Activated T-cell treated with anti-CD3 and anti-CD28 coated beads, Interleukin-2, amount 50 U/mL, for 24 hours (primary cell): ENCODE data around the gene IFT122.
A peak's percentile ranks its signal among the peaks of the same experiment; 100 is the strongest.
"Not testable (repeated sequence)": the region's sequence is repeated elsewhere in the genome, so short reads cannot be mapped to it uniquely, and the experiment has no call there.

Experiments used
- DNase-seq: peaks from one replicate; pipeline ENCODE4 v3.0.0-alpha.2; 2020
- H3K27ac Mint-ChIP-seq: 2 replicates; pipeline ENCODE4 v1.8.0; 2020; ENCODE audit warnings: mild to moderate bottlenecking, mixed read lengths
- H3K27me3 Mint-ChIP-seq: 2 replicates; pipeline ENCODE4 v1.8.0; 2020; ENCODE audit warnings: mixed read lengths
- H3K36me3 Mint-ChIP-seq: 2 replicates; pipeline ENCODE4 v1.8.0; 2020; ENCODE audit warnings: low read depth, mixed read lengths
- H3K4me1 Mint-ChIP-seq: 2 replicates; pipeline ENCODE4 v1.8.0; 2020; ENCODE audit warnings: low read depth, mixed read lengths
- H3K4me3 Mint-ChIP-seq: 2 replicates; pipeline ENCODE4 v1.8.0; 2020; ENCODE audit warnings: mild to moderate bottlenecking, moderate library complexity, mixed read lengths
- H3K9me3 Mint-ChIP-seq: 2 replicates; pipeline ENCODE4 v1.8.0; 2020; ENCODE audit warnings: mixed read lengths

The IFT122 gene

GRCh38 chr3:129499604-129500333 lies 59.7 kb downstream of the IFT122 start:
- H3K4me3 Mint-ChIP-seq, H3K9me3 Mint-ChIP-seq, DNase-seq: not testable (repeated sequence)

GRCh38 chr3:129500334-129500658 lies 60.3 kb downstream of the IFT122 start:
- no peaks in the 10 kb centered on the region for H3K9me3 Mint-ChIP-seq

More at GRCh38 chr3:129499604-129500333, 59.7 kb downstream of the IFT122 start:
- H3K36me3 Mint-ChIP-seq, result peaks cover 27% of the 10 kb centered on the region
- H3K27me3 Mint-ChIP-seq, H3K4me1 Mint-ChIP-seq, H3K27ac Mint-ChIP-seq: not testable (repeated sequence)

DNA sequence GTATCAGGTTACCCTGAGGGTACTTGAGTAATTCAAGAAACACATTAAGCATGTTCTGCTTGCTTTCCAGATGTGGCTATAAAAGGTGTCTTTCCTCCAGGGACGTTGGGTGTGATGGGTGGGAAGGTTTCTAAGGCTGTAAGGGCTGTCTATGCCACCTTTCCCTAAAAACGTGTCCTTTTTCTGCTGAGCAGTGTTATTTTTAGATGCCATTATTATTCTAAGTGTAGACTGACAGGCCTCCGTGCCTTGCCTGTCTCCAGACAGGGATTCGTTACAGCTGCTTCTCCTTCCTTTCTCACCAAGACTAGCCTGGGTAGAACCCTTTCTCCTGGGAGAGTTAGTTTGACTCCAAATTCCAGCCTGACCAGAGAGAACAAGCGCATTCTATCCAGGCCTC lies 61.6 kb downstream of the IFT122 start:
- Mint-ChIP-seq H3K36me3 (peaks cover 26% of the 10 kb centered on the region), H3K27me3 (no peaks in the 10 kb centered on the region), H3K4me3 (no peak overlapping the region), H3K27ac (no peak overlapping the region), H3K9me3 (no peaks in the 10 kb centered on the region), H3K4me1 (no peaks in the 10 kb centered on the region)
- DNase-seq, result no peak

More at GRCh38 chr3:129500334-129500658, 60.3 kb downstream of the IFT122 start:
- Mint-ChIP-seq H3K36me3 (peaks cover 31% of the 10 kb centered on the region), H3K27me3 (no peaks in the 10 kb centered on the region), H3K4me1 (no peaks in the 10 kb centered on the region), H3K27ac (no peak overlapping the region), H3K4me3 (no peak overlapping the region)
- no peak for DNase-seq

DNA sequence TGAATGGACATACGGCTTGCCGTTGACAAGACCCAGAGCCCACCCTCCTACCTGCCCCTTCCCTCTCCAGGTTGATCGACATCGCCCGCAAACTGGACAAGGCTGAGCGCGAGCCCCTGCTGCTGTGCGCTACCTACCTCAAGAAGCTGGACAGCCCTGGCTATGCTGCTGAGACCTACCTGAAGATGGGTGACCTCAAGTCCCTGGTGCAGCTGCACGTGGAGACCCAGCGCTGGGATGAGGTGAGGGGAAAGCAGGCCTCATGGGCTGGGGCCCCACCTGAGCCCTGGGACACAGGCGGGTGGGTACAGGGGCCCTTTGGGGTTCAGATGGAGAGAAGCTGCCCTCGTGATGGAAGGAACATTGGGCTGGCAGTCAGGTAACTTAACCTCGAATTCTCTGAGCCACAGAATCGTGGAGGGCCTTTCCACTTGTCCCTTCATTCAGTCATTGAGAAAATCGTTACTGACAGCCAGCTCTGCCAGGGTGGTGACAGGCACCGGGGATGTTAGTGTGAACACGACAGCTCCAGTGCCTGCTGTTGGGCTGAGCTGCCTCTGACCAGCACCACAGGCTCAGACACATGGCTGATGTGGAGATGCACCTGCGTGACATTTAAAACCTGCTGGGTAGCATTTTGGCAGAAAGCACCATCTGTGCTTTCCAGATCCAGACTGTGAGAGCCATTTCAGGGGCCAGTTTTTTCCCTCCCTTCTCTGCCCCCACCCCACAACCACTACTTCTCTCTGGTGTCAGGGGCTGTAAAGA lies 62.8 kb downstream of the IFT122 start:
- H3K4me1 Mint-ChIP-seq, result no peaks in the 10 kb centered on the region
- H3K27ac Mint-ChIP-seq, result no peak overlapping the region
- H3K27me3 Mint-ChIP-seq, result no peaks in the 10 kb centered on the region
- H3K9me3 Mint-ChIP-seq, result no peaks in the 10 kb centered on the region
- peaks cover 33% of the 10 kb centered on the region for H3K36me3 Mint-ChIP-seq
- no peak overlapping the region for H3K4me3 Mint-ChIP-seq
- no peak for DNase-seq

GRCh38 chr3:129503471-129504291 lies 63.7 kb downstream of the IFT122 start:
- Mint-ChIP-seq H3K27me3 (no peaks in the 10 kb centered on the region), H3K27ac (no peak overlapping the region), H3K9me3 (no peaks in the 10 kb centered on the region), H3K4me1 (no peaks in the 10 kb centered on the region), H3K36me3 (peaks cover 35% of the 10 kb centered on the region), H3K4me3 (no peak overlapping the region)
- DNase-seq, result no peak

DNA sequence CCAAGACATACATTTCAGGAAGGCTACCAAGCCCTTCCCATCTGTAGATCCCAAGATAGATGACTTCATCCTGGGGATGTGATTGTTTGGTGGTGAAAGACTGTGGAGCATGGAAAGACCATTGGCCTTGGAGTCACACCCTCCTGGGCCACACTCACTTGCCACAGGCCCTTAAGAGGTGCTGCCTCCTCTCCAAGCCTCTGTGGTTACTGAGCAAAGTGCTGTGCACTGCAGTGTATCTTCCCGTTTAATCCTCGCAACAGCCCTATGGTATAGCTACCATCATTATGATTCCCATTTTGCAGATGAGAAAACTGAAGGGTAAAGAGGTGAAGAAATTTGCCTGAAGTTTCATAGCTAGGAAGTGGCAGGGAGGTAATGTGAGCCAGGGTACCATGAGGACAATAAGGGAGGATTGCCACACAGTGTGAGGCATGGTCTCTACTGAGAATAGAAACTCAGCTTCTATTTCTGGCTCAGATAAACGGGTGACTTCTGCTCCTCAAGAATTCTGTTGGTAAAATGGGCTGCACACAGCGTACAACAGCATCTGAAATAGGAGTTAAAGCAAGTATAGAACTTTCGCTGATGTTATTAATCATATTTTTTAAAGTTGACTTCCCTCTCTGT lies 64.6 kb downstream of the IFT122 start:
- Mint-ChIP-seq H3K4me3 (no peak overlapping the region), H3K27ac (no peak overlapping the region), H3K27me3 (no peaks in the 10 kb centered on the region), H3K36me3 (peaks cover 38% of the 10 kb centered on the region), H3K4me1 (no peaks in the 10 kb centered on the region), H3K9me3 (no peaks in the 10 kb centered on the region)
- no peak for DNase-seq

- no peak overlapping the region for H3K27ac Mint-ChIP-seq
- H3K36me3 Mint-ChIP-seq, result peaks cover 31% of the 10 kb centered on the region
- H3K4me1 Mint-ChIP-seq, result no peaks in the 10 kb centered on the region
- no peak overlapping the region for H3K4me3 Mint-ChIP-seq
- DNase-seq, result no peak
- H3K9me3 Mint-ChIP-seq, result no peaks in the 10 kb centered on the region
- no peaks in the 10 kb centered on the region for H3K27me3 Mint-ChIP-seq
Measured at GRCh38 chr3:129505341-129505740, 65.3 kb downstream of the IFT122 start.

DNA sequence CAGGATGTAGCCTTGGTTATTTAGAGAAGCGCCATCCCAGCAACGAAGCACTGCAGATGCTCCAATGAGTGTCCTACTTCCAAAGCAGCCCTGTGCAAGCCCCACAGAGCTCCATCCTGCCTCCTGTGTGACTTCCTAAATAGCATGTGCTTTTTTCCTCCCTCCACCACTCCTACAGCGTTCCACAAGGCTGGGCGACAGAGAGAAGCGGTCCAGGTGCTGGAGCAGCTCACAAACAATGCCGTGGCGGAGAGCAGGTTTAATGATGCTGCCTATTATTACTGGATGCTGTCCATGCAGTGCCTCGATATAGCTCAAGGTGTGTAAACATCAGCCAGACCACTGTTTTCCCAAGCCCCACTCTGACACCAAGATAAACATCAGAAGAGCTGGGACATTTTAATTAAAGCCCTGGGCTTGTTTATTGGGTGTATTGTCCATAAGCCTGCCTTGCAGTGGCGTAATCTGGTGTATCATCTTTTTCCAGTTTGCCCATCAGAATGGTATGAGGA lies 66.3 kb downstream of the IFT122 start:
- Mint-ChIP-seq H3K9me3 (no peaks in the 10 kb centered on the region), H3K27ac (no peak overlapping the region), H3K4me3 (no peak overlapping the region), H3K27me3 (no peaks in the 10 kb centered on the region), H3K4me1 (peaks cover 2% of the 10 kb centered on the region), H3K36me3 (peaks cover 27% of the 10 kb centered on the region)
- DNase-seq, result no peak

GRCh38 chr3:129507181-129507831 lies 67.3 kb downstream of the IFT122 start:
- Mint-ChIP-seq H3K4me3 (no peak overlapping the region), H3K36me3 (peaks cover 28% of the 10 kb centered on the region), H3K9me3 (no peaks in the 10 kb centered on the region), H3K27ac (no peak overlapping the region), H3K27me3 (no peaks in the 10 kb centered on the region), H3K4me1 (peaks cover 2% of the 10 kb centered on the region)
- no peak for DNase-seq

DNA sequence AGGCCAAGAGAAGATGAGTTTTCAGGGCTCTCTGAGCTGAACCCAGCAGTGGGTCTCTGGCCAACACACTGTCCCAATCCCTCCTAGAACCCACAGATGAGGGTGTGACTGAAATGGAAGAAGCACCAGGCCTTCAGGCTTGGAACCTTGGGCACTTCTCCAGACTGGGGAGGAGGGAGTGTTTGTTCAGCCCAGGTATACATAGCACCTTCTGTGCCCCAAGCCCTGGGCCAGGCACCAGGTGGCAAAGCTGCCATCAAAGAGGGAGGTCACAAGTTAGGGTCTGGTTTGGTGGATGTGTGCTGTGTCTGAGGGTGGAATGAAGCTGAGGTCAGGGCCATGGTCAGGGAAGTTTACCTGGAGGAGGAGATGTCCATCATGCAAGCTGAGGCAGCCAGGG lies 72.6 kb downstream of the IFT122 start:
- no peak for DNase-seq
- H3K27me3 Mint-ChIP-seq, result no peaks in the 10 kb centered on the region
- no peaks in the 10 kb centered on the region for H3K9me3 Mint-ChIP-seq
- no peak overlapping the region for H3K4me3 Mint-ChIP-seq
- peak overlapping the region; percentile 59 for H3K27ac Mint-ChIP-seq
- H3K36me3 Mint-ChIP-seq, result peaks cover 33% of the 10 kb centered on the region
- peaks cover 2% of the 10 kb centered on the region for H3K4me1 Mint-ChIP-seq

GRCh38 chr3:129513705-129514104 lies 73.7 kb downstream of the IFT122 start:
- Mint-ChIP-seq H3K4me1 (peaks cover 2% of the 10 kb centered on the region), H3K4me3 (no peak overlapping the region), H3K9me3 (no peaks in the 10 kb centered on the region), H3K27me3 (no peaks in the 10 kb centered on the region), H3K36me3 (peaks cover 29% of the 10 kb centered on the region), H3K27ac (no peak overlapping the region)
- no peak for DNase-seq

GRCh38 chr3:129514110-129514509 lies 74.1 kb downstream of the IFT122 start:
- no peaks in the 10 kb centered on the region for H3K9me3 Mint-ChIP-seq
- no peak overlapping the region for H3K27ac Mint-ChIP-seq
- no peaks in the 10 kb centered on the region for H3K27me3 Mint-ChIP-seq
- H3K36me3 Mint-ChIP-seq, result peaks cover 29% of the 10 kb centered on the region
- no peak overlapping the region for H3K4me3 Mint-ChIP-seq
- DNase-seq, result no peak
- peaks cover 2% of the 10 kb centered on the region for H3K4me1 Mint-ChIP-seq

GRCh38 chr3:129514563-129514962 lies 74.5 kb downstream of the IFT122 start:
- Mint-ChIP-seq H3K27me3 (no peaks in the 10 kb centered on the region), H3K9me3 (no peaks in the 10 kb centered on the region), H3K4me3 (no peak overlapping the region), H3K36me3 (peaks cover 26% of the 10 kb centered on the region), H3K4me1 (peaks cover 2% of the 10 kb centered on the region), H3K27ac (no peak overlapping the region)
- no peak for DNase-seq
